Middle frontal gyrus (tissue), 1 donor: ENCODE data around the gene EGLN2.
"Not testable (repeated sequence)": the region's sequence is repeated elsewhere in the genome, so short reads cannot be mapped to it uniquely, and the experiment has no call there.

Experiments used
- DNase-seq: peaks from one replicate; pipeline ENCODE4 v3.0.0-alpha.2; 2015; ENCODE audit warnings: low spot score; ENCODE audit errors: extremely low spot score

Gene EGLN2

GRCh38 chr19:40842012-40842411, 43.0 kb downstream of the EGLN2 start:
- DNase-seq = not testable (repeated sequence)

DNA sequence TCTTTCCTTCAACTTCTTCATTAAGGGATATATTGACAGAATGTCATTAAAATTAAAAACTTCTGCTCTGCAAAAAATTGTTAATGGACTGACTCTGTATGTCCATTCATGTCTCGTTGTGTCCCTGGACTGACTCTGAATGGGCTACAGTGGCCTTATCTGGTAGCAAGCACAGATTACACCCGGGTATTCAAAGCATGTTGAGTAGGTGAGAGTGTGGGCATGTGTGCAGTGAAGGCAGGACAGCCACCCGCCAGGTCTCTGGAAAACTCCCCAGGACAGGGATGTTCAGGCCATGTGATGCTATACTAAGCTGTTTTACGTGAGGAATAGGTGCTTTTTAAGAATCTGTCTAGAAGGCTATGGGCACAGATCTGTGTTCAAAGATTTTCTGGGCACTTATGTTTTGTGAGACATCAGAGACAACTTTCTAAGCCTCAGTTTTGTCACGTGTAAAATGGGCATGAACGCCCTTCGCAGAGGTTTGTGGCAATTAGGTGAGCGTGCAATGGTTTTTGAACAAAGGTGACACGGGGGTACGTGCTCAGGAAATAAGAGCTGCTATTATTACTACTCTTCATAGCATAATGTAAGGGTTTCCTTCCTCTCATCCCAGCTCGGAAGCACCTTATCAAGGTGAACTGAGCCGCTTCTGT, 44.1 kb downstream of the EGLN2 start:
- not testable (repeated sequence) for DNase-seq

DNA sequence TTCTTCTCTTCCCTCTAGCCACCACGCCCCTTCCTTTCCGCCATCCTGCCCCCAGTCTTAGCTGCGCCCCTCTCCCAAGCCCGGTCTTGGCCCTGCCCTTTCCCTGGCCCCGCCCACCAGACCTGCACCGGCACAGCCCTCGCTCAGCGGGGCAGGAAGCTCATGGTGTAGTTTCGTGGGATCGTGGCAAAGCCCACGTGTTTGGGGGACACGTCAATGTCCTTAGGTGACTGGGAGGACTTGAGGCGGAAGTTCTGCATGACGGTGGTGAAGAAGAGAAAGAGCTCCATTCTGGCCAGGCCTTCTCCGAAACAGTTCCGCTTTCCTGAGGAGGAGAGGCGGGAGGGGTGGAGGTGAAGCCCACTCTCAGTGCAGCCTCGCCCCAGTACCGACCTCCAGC, 44.7 kb downstream of the EGLN2 start:
- DNase-seq = not testable (repeated sequence)

GRCh38 chr19:40846722-40847121, 47.7 kb downstream of the EGLN2 start:
- not testable (repeated sequence) for DNase-seq

- DNase-seq = not testable (repeated sequence)
Measured at GRCh38 chr19:40850277-40850676, 51.3 kb downstream of the EGLN2 start, which contains the start of gene CYP2A6. CYP2A6 (minus strand) TSS chr19:40850447; CDS start chr19:40850426, 21 bp downstream.

GRCh38 chr19:40852467-40853152, 53.6 kb downstream of the EGLN2 start:
- not testable (repeated sequence) for DNase-seq
